Kidney epithelial cell (primary cell): ENCODE measurements around the gene LRP8. TPM values are rescaled to one million over a fixed set of nuclear protein-coding genes. Genes with fewer than 3 reads are reported as not detected.
"Not testable (repeated sequence)": the region's sequence is repeated elsewhere in the genome, so short reads cannot be mapped to it uniquely, and the experiment has no call there.

Experiments
- DNase-seq: peaks from one replicate; pipeline ENCODE4 v3.0.0-alpha.2; 2010; ENCODE audit warnings: low read depth
- H3K27me3 ChIP-seq: 2 replicates; pipeline ENCODE4 v1.6.0; 2011; ENCODE audit warnings: low read length; ENCODE audit not compliant: control insufficient read depth, insufficient read depth
- H3K36me3 ChIP-seq: 2 replicates; pipeline ENCODE4 v1.5.1; 2011; ENCODE audit warnings: low read length; ENCODE audit not compliant: control insufficient read depth, insufficient read depth
- H3K4me3 ChIP-seq: 2 replicates; pipeline ENCODE4 v1.5.1; 2011; ENCODE audit warnings: low read depth, mild to moderate bottlenecking, control low read depth, low read length
- total RNA-seq: library from RNA; depleted of rRNA; stranded (reverse); fragments of >200 nt; gene quantifications from 2 replicates; pipeline ENCODE4 v1.2.3, GENCODE V29; 2015
- TF ChIP-seq, protein P1 (sequence below): IDR thresholded peaks from 2 replicates; pipeline ENCODE4 v1.5.1; 2011; ENCODE audit warnings: mild to moderate bottlenecking, moderate library complexity, low read length, control low read depth, inconsistent platforms; ENCODE audit not compliant: insufficient read depth, poor library complexity, severe bottlenecking

The LRP8 gene
- total RNA-seq, 1 donor from 2014 or later, result 7.5 TPM

DNA sequence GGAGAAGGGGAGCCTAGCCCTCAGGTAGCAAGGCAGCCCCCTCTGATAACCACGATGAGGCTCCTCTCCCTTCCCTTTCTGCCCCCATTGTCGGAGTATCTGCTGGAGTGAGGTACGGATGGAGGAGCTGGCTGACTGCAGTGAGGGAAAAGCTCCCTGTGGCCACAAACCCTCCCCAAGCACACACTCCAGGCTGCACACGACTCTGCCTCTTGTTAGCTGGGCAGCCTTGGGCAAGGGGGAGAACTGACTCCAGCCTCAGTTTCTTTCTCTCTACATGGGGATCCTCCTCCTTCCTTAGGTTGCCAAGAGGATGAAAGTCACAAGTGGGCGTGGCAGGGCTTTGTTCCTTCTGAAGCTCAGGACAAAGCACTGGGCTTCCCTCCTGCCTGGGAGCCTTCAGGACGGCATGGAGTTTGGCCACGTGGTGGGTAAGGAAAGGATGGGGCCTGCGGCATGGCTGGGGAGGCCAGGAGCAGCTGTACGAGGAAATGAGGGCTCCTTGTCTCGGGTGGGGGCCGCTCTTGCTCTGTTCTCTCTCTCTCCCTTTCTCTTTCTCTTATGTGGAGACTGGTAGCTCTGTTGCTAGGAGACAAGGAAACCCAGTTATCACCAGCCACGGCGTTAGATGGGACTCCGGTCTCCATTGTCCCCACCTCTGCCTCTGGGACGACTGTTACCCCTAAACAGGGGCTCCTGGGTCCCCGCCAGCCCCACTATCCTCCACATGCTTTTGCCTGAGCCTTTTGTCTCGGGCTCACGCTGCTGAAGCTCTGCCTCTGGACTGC is 39.7 kb downstream of the LRP8 start:
- Histone ChIP-seq H3K27me3 (no peaks in the 10 kb centered on the region), H3K36me3 (no peaks in the 10 kb centered on the region), H3K4me3 (no peak overlapping the region)
- TF ChIP-seq, protein P1, sequence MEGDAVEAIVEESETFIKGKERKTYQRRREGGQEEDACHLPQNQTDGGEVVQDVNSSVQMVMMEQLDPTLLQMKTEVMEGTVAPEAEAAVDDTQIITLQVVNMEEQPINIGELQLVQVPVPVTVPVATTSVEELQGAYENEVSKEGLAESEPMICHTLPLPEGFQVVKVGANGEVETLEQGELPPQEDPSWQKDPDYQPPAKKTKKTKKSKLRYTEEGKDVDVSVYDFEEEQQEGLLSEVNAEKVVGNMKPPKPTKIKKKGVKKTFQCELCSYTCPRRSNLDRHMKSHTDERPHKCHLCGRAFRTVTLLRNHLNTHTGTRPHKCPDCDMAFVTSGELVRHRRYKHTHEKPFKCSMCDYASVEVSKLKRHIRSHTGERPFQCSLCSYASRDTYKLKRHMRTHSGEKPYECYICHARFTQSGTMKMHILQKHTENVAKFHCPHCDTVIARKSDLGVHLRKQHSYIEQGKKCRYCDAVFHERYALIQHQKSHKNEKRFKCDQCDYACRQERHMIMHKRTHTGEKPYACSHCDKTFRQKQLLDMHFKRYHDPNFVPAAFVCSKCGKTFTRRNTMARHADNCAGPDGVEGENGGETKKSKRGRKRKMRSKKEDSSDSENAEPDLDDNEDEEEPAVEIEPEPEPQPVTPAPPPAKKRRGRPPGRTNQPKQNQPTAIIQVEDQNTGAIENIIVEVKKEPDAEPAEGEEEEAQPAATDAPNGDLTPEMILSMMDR, result no peak
- DNase-seq, result no peak

GRCh38 chr1:53286955-53287354 is 40.9 kb downstream of the LRP8 start:
- TF ChIP-seq, protein P1, result no peak
- no peak overlapping the region for H3K4me3 ChIP-seq
- DNase-seq, result no peak
- no peaks in the 10 kb centered on the region for H3K27me3 ChIP-seq
- no peaks in the 10 kb centered on the region for H3K36me3 ChIP-seq

DNA sequence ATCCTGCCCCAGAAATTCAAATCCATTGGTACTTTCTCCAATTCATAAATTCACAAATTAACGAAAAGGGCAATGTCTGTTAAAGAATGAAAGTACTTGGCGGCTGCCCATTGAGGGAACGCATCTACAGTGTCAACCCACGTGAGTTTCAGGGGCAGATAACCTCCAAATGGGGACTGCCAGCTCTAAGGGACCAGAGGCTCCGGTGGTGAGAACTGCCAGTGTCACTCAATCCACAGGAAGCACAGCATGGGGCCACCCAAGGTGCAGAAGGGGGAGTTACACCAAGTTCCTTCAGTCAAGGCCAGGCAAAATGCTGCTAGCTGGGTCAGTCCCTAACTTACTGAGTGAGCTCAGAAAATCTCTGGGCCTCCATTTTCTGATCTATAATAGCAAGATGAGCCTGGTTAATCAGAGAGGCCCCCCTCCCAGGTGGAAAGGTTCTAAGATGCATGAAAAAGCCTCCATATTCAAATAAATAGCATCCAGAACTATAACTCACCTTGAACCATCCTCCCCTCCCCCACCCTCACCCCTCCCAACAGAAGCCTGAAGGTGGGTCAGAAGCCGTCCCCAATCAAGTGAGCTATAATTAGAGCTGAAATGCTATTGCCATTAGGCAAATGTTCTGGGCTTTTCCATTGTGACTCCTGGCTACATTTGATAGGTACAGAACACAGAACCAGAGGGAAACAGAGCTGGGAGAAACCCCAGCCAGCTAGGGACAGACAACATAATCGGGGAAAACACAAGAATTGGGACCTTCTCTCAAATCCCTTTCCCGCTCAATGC is 41.7 kb downstream of the LRP8 start:
- no peaks in the 10 kb centered on the region for H3K36me3 ChIP-seq
- H3K27me3 ChIP-seq, result no peaks in the 10 kb centered on the region
- no peak for DNase-seq
- TF ChIP-seq, protein P1, result no peak
- no peak overlapping the region for H3K4me3 ChIP-seq

- H3K36me3 ChIP-seq, result no peaks in the 10 kb centered on the region
- H3K27me3 ChIP-seq, result no peaks in the 10 kb centered on the region
- DNase-seq, result no peak
- TF ChIP-seq, protein P1, result no peak
- H3K4me3 ChIP-seq, result no peak overlapping the region
Observed at GRCh38 chr1:53285546-53285945, 42.3 kb downstream of the LRP8 start.

- no peak for DNase-seq
- H3K27me3 ChIP-seq, result no peaks in the 10 kb centered on the region
- no peaks in the 10 kb centered on the region for H3K36me3 ChIP-seq
- TF ChIP-seq, protein P1, result no peak
- H3K4me3 ChIP-seq, result no peak overlapping the region
Observed at GRCh38 chr1:53284224-53285020, 43.4 kb downstream of the LRP8 start.

- H3K36me3 ChIP-seq, H3K4me3 ChIP-seq, DNase-seq, H3K27me3 ChIP-seq: not testable (repeated sequence)
Observed at GRCh38 chr1:53283156-53283555, 44.7 kb downstream of the LRP8 start.
